Hepatocyte (in vitro differentiated cells): ENCODE results near the gene TAF12. TPM values are rescaled to one million over a fixed set of nuclear protein-coding genes. Genes with fewer than 3 reads are reported as not detected.
"Not testable (repeated sequence)": the region's sequence is repeated elsewhere in the genome, so short reads cannot be mapped to it uniquely, and the experiment has no call there.

ENCODE experiments used
- DNase-seq: peaks from one replicate; pipeline ENCODE4 v3.0.0-alpha.2; 2016; ENCODE audit warnings: low spot score
- H2AFZ ChIP-seq: fragments of 200-600 bp; sonication (generic); 2 replicates; pipeline ENCODE4 v1.6.0; 2016; ENCODE audit warnings: antibody characterized with exemption, mild to moderate bottlenecking
- H3K27ac ChIP-seq: fragments of 200-600 bp; sonication (generic); 2 replicates; pipeline ENCODE4 v1.5.1; 2016; ENCODE audit warnings: mild to moderate bottlenecking
- H3K27me3 ChIP-seq: fragments of 200-600 bp; sonication (generic); 2 replicates; pipeline ENCODE4 v1.6.1; 2016
- H3K36me3 ChIP-seq: fragments of 200-600 bp; sonication (generic); replicated peaks from 2 replicates; pipeline ENCODE4 v1.5.1; 2016; ENCODE audit warnings: low read depth; ENCODE audit not compliant: insufficient read depth
- H3K4me1 ChIP-seq: fragments of 200-600 bp; sonication (generic); 2 replicates; pipeline ENCODE4 v1.5.1; 2016; ENCODE audit warnings: mild to moderate bottlenecking, moderate library complexity; ENCODE audit not compliant: insufficient read depth
- H3K4me2 ChIP-seq: fragments of 200-600 bp; sonication (generic); 2 replicates; pipeline ENCODE4 v1.6.0; 2016
- H3K4me3 ChIP-seq: fragments of 200-600 bp; sonication (generic); 2 replicates; pipeline ENCODE4 v1.5.1; 2016; ENCODE audit warnings: mild to moderate bottlenecking
- H3K79me2 ChIP-seq: fragments of 200-600 bp; sonication (generic); 2 replicates; pipeline ENCODE4 v1.6.0; 2017; ENCODE audit warnings: mild to moderate bottlenecking
- H3K9me2 ChIP-seq: fragments of 200-600 bp; sonication (generic); replicated peaks from 2 replicates; pipeline ENCODE4 v1.6.0; 2017; ENCODE audit warnings: mild to moderate bottlenecking; ENCODE audit not compliant: insufficient read depth
- H3K9me3 ChIP-seq: fragments of 200-600 bp; sonication (generic); 2 replicates; pipeline ENCODE4 v1.5.1; 2016; ENCODE audit warnings: low read depth, mild to moderate bottlenecking
- H4K20me1 ChIP-seq: fragments of 200-600 bp; sonication (generic); 2 replicates; pipeline ENCODE4 v1.6.0; 2016; ENCODE audit warnings: mild to moderate bottlenecking; ENCODE audit not compliant: insufficient read depth, poor library complexity, severe bottlenecking
- CTCF ChIP-seq: fragments of 200-600 bp; sonication (generic); IDR thresholded peaks from 2 replicates; pipeline ENCODE4 v1.5.1; 2016; ENCODE audit warnings: antibody characterized with exemption, mild to moderate bottlenecking; ENCODE audit not compliant: poor library complexity
- EZH2 ChIP-seq: fragments of 200-600 bp; sonication (generic); IDR thresholded peaks from 2 replicates; pipeline ENCODE4 v1.6.1; 2016; ENCODE audit warnings: antibody characterized with exemption, mild to moderate bottlenecking, borderline replicate concordance
- EZH2phosphoT487 ChIP-seq: fragments of 200-600 bp; sonication (generic); IDR thresholded peaks from one replicate; pipeline ENCODE4 v1.6.1; 2018; ENCODE audit warnings: antibody characterized with exemption, mild to moderate bottlenecking, low read depth, moderate library complexity; ENCODE audit not compliant: unreplicated experiment, severe bottlenecking
- WGBS: methylation state at CpG from one replicate; pipeline ENCODE4 v1.1.6; 2016; ENCODE audit warnings: low lambda C conversion rate; ENCODE audit errors: missing lambda C conversion rate; 5-methylcytosine and 5-hydroxymethylcytosine counted together
- polyA plus RNA-seq: library from polyadenylated mRNA; unstranded; fragments of >200 nt; fragmentation: Nextera tagmentation; extraction: Ambion mirVana; gene quantifications from 2 replicates; pipeline ENCODE4 v1.2.1, GENCODE V29; 2016
- total RNA-seq: library from RNA; depleted of rRNA; stranded (reverse); fragments of >200 nt; gene quantifications from 2 replicates; pipeline ENCODE4 v1.2.3, GENCODE V29; 2014

The TAF12 gene
- total RNA-seq = 22.9 and 26.5 TPM in 2 replicates
- 35.0 and 35.2 TPM in 2 replicates for polyA plus RNA-seq

GRCh38 chr1:28642847-28643635 is at the start of gene TAF12:
Gene TAF12, minus strand, starts transcription at chr1:28643067. Its CDS starts 20,986 bp downstream, at chr1:28622081.
- H3K9me2 ChIP-seq = no peaks in the 10 kb centered on the region
- no peaks in the 10 kb centered on the region for H3K27me3 ChIP-seq
- no peaks in the 10 kb centered on the region for H3K36me3 ChIP-seq
- peak within 1 kb of the TSS; percentile 55 for H3K4me3 ChIP-seq
- H3K4me2 ChIP-seq = peak within 1 kb of the TSS; percentile 89
- peak; percentile 97 for DNase-seq
- WGBS = 5% methylated on average over 48 of the region's 49 CpGs
- H2AFZ ChIP-seq = peak within 1 kb of the TSS; percentile 58
- TF ChIP-seq EZH2phosphoT487 (no peak), EZH2 (no peak), CTCF (peak; percentile 38)
- peak within 1 kb of the TSS; percentile 89 for H3K27ac ChIP-seq
- H3K79me2 ChIP-seq = peaks cover 30% of the 10 kb centered on the region
- no peaks in the 10 kb centered on the region for H3K9me3 ChIP-seq
- H4K20me1 ChIP-seq = no peaks in the 10 kb centered on the region
- peaks cover 13% of the 10 kb centered on the region for H3K4me1 ChIP-seq

GRCh38 chr1:28691627-28692026 is 48.8 kb upstream of the TAF12 start:
- H3K4me1 ChIP-seq, H4K20me1 ChIP-seq, H3K4me2 ChIP-seq, H3K27ac ChIP-seq, H3K27me3 ChIP-seq, H3K4me3 ChIP-seq, H3K36me3 ChIP-seq, H2AFZ ChIP-seq, H3K9me3 ChIP-seq, DNase-seq, H3K9me2 ChIP-seq, H3K79me2 ChIP-seq: not testable (repeated sequence)
- 100% methylated on average over 1 of the region's 1 CpG for WGBS

GRCh38 chr1:28684937-28685336 is 42.1 kb upstream of the TAF12 start:
- Histone ChIP-seq H3K4me1 (no peaks in the 10 kb centered on the region), H3K9me3 (no peaks in the 10 kb centered on the region), H3K79me2 (peaks cover 11% of the 10 kb centered on the region), H3K4me3 (no peak overlapping the region), H3K9me2 (no peaks in the 10 kb centered on the region), H3K27ac (no peak overlapping the region), H3K4me2 (no peak overlapping the region), H3K36me3 (no peaks in the 10 kb centered on the region), H4K20me1 (no peaks in the 10 kb centered on the region), H3K27me3 (no peaks in the 10 kb centered on the region), H2AFZ (no peak overlapping the region)
- WGBS = 79% methylated on average over 4 of the region's 4 CpGs
- no peak for DNase-seq
- no peak for TF ChIP-seq CTCF
- TF ChIP-seq EZH2phosphoT487 = no peak
- no peak for TF ChIP-seq EZH2

- TF ChIP-seq EZH2 = no peak
- TF ChIP-seq EZH2phosphoT487 = no peak
- no peak for TF ChIP-seq CTCF
Observed at GRCh38 chr1:28682840-28683239, 40.0 kb upstream of the TAF12 start.

More at GRCh38 chr1:28682840-28683239, 40.0 kb upstream of the TAF12 start:
- no peak for DNase-seq
- Histone ChIP-seq H3K4me1 (no peaks in the 10 kb centered on the region), H3K27me3 (no peaks in the 10 kb centered on the region), H3K79me2 (peaks cover 14% of the 10 kb centered on the region), H3K36me3 (no peaks in the 10 kb centered on the region), H3K27ac (no peak overlapping the region), H2AFZ (no peak overlapping the region), H3K9me3 (no peaks in the 10 kb centered on the region), H3K4me3 (no peak overlapping the region), H4K20me1 (no peaks in the 10 kb centered on the region), H3K9me2 (no peaks in the 10 kb centered on the region), H3K4me2 (no peak overlapping the region)
- 85% methylated on average over 6 of the region's 6 CpGs for WGBS
